NCI-H510A treated with DMSO at 0.1 percent for 48 hours (cell line): Measurements from ENCODE around the gene PFKP.

Source experiments
- DNase-seq: peaks from one replicate; lab custom pipeline; 2025; lab: John Stamatoyannopoulos, UW

The PFKP gene

GRCh38 chr10:3071405-3072198 is 4.3 kb downstream of the PFKP start:
- DNase-seq = no peak

- DNase-seq = no peak
Observed at GRCh38 chr10:3072641-3073360, 5.5 kb downstream of the PFKP start.

- no peak for DNase-seq
Observed at GRCh38 chr10:3074145-3074665, 6.9 kb downstream of the PFKP start.

- DNase-seq = no peak
Observed at GRCh38 chr10:3074985-3075600, 7.7 kb downstream of the PFKP start.

- DNase-seq = no peak
Observed at GRCh38 chr10:3076138-3076537, 8.8 kb downstream of the PFKP start.

- no peak for DNase-seq
Observed at GRCh38 chr10:3077509-3077908, 10.2 kb downstream of the PFKP start.

GRCh38 chr10:3077940-3078630 is 10.7 kb downstream of the PFKP start:
- no peak for DNase-seq

GRCh38 chr10:3081383-3081981 is 14.1 kb downstream of the PFKP start:
- no peak for DNase-seq

- no peak for DNase-seq
Observed at GRCh38 chr10:3082290-3082689, 14.9 kb downstream of the PFKP start.

GRCh38 chr10:3085785-3086567 is 18.6 kb downstream of the PFKP start:
- no peak for DNase-seq

- no peak for DNase-seq
Observed at GRCh38 chr10:3090388-3090787, 23.0 kb downstream of the PFKP start.

GRCh38 chr10:3090914-3091787 is 23.8 kb downstream of the PFKP start:
- DNase-seq = no peak

GRCh38 chr10:3091921-3092320 is 24.6 kb downstream of the PFKP start:
- no peak for DNase-seq

GRCh38 chr10:3093996-3094395 is 26.6 kb downstream of the PFKP start:
- no peak for DNase-seq

- DNase-seq = no peak
Observed at GRCh38 chr10:3094609-3095036, 27.3 kb downstream of the PFKP start.

GRCh38 chr10:3095373-3096139 is 28.2 kb downstream of the PFKP start:
- no peak for DNase-seq

GRCh38 chr10:3096149-3096548 is 28.8 kb downstream of the PFKP start:
- DNase-seq = no peak

- DNase-seq = no peak
Observed at GRCh38 chr10:3097160-3097559, 29.8 kb downstream of the PFKP start.

GRCh38 chr10:3098689-3099088 is 31.3 kb downstream of the PFKP start:
- no peak for DNase-seq
